HG03139 (cell line): ENCODE data around the gene UBL4B.

Source experiments
- ATAC-seq: cut with Tn5 transposase; IDR thresholded peaks from one replicate; pipeline ENCODE4 v1.9.1; 2021; ENCODE audit not compliant: unreplicated experiment

Gene UBL4B

GRCh38 chr1:110112656-110113055 lies 413 bp downstream of the UBL4B start:
- ATAC-seq: no peak

- ATAC-seq: no peak
These were observed 1.3 kb downstream of the UBL4B start for GRCh38 chr1:110113551-110113950.

- ATAC-seq: no peak
These were observed 1.9 kb downstream of the UBL4B start for GRCh38 chr1:110114173-110114572.

- no peak for ATAC-seq
These were observed 2.5 kb downstream of the UBL4B start for GRCh38 chr1:110114784-110115183.

- no peak for ATAC-seq
These were observed 6.6 kb downstream of the UBL4B start for GRCh38 chr1:110118636-110119396.

GRCh38 chr1:110119843-110120242 lies 7.6 kb downstream of the UBL4B start:
- ATAC-seq: no peak

GRCh38 chr1:110120960-110121561 lies 8.8 kb downstream of the UBL4B start:
- ATAC-seq: no peak

- no peak for ATAC-seq
These were observed 11.0 kb downstream of the UBL4B start for GRCh38 chr1:110123224-110123623.

GRCh38 chr1:110125810-110126209 lies 13.6 kb downstream of the UBL4B start:
- ATAC-seq: no peak

- ATAC-seq: no peak
These were observed 17.9 kb downstream of the UBL4B start for GRCh38 chr1:110130113-110130591.

GRCh38 chr1:110130989-110131388 lies 18.7 kb downstream of the UBL4B start:
- ATAC-seq: no peak

- no peak for ATAC-seq
These were observed 20.4 kb downstream of the UBL4B start for GRCh38 chr1:110132682-110133081.

- no peak for ATAC-seq
These were observed 21.2 kb downstream of the UBL4B start for GRCh38 chr1:110133436-110133835.

- ATAC-seq: no peak
These were observed 21.9 kb downstream of the UBL4B start for GRCh38 chr1:110134050-110134595.

GRCh38 chr1:110135246-110135645 lies 23.0 kb downstream of the UBL4B start:
- ATAC-seq: no peak

- no peak for ATAC-seq
These were observed 23.4 kb downstream of the UBL4B start for GRCh38 chr1:110135666-110136065.

GRCh38 chr1:110136911-110137310 lies 24.7 kb downstream of the UBL4B start:
- ATAC-seq: no peak

GRCh38 chr1:110138956-110139355 lies 26.7 kb downstream of the UBL4B start:
- ATAC-seq: no peak

- no peak for ATAC-seq
These were observed 32.1 kb downstream of the UBL4B start for GRCh38 chr1:110144366-110144765.

- ATAC-seq: no peak
These were observed 36.7 kb downstream of the UBL4B start for GRCh38 chr1:110148961-110149360.

- no peak for ATAC-seq
These were observed 38.3 kb downstream of the UBL4B start, which contains the start of gene SLC6A17 for GRCh38 chr1:110150330-110151174. Gene SLC6A17, plus strand, starts transcription at chr1:110150494. Its CDS starts 16,436 bp downstream, at chr1:110166930.
